Neuron (in vitro differentiated cells): ENCODE data around the gene CDH6.

Source experiments
- H2AFZ ChIP-seq: one replicate; pipeline ENCODE4 v1.6.1; 2013; ENCODE audit warnings: low read depth, mild to moderate bottlenecking, inconsistent platforms, low read length, moderate library complexity
- H3K27me3 ChIP-seq: one replicate; pipeline ENCODE4 v1.6.1; 2013; ENCODE audit warnings: low read length; ENCODE audit not compliant: insufficient read depth
- H3K36me3 ChIP-seq: one replicate; pipeline ENCODE4 v1.6.1; 2013; ENCODE audit warnings: low read length; ENCODE audit not compliant: insufficient read depth
- H3K4me1 ChIP-seq: one replicate; pipeline ENCODE4 v1.6.1; 2013; ENCODE audit warnings: low read length; ENCODE audit not compliant: insufficient read depth
- H3K4me3 ChIP-seq: 2 replicates; pipeline ENCODE4 v1.5.1; 2013; ENCODE audit warnings: mild to moderate bottlenecking, low read length, moderate library complexity
- H3K9me3 ChIP-seq: one replicate; pipeline ENCODE4 v1.6.1; 2013; ENCODE audit warnings: low read length

Gene CDH6

DNA sequence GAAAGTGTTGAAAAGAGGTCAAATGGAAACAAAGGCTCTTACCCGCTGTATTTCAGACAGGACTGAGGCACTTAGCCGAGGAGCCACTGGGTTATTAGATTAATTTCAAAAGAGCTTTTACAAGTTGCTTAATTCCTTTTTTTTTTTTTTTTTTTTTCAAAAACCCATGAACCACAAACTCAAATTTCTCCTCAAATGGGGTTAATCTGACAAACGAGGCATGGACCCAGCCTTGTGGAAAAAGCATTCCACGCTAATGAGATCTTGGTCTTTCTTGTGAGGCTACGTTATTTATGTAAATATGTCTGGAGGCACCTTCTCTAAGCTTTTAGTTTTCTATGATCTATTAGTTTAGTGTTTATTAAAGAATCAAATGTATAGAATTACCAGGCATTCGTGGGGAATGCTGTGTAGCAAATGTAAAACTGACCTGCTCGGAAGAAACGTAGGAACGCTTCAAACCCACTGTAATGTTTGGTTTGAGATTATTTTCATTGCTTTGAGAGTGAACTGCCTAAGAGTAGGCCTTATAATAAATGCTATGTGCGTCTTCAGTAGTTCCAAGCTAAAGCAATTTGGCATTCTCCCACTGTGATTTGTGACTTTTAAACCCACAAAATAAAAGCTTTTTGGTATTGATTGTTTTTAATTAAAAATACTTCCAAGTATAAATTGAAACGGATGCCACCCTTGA is 134.7 kb downstream of the CDH6 start:
- Histone ChIP-seq H3K4me3 (no peak overlapping the region), H3K36me3 (no peaks in the 10 kb centered on the region), H3K4me1 (no peaks in the 10 kb centered on the region), H3K9me3 (no peaks in the 10 kb centered on the region), H2AFZ (no peak overlapping the region), H3K27me3 (no peaks in the 10 kb centered on the region)

DNA sequence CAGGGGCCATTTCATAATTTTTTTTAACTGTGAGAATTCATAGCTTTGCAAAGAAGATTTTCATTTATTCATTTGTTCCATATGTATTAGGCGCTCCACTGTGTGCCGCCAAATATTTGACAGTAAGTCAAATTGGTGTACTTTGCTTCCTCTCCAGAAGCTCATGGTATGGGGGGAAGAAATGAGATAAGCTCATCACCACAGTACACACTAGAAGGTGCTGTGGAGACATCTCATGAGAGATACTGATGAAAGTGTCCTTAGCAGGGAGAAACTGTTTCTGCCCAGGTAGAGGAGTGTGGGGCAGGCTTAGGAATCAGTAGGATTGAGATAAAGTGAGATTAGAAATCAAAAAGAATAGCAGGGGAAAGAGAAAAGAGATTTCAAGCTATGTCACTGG is 136.2 kb downstream of the CDH6 start:
- no peaks in the 10 kb centered on the region for H3K9me3 ChIP-seq
- H2AFZ ChIP-seq = no peak overlapping the region
- H3K27me3 ChIP-seq = no peaks in the 10 kb centered on the region
- H3K36me3 ChIP-seq = no peaks in the 10 kb centered on the region
- H3K4me1 ChIP-seq = no peaks in the 10 kb centered on the region
- no peak overlapping the region for H3K4me3 ChIP-seq

DNA sequence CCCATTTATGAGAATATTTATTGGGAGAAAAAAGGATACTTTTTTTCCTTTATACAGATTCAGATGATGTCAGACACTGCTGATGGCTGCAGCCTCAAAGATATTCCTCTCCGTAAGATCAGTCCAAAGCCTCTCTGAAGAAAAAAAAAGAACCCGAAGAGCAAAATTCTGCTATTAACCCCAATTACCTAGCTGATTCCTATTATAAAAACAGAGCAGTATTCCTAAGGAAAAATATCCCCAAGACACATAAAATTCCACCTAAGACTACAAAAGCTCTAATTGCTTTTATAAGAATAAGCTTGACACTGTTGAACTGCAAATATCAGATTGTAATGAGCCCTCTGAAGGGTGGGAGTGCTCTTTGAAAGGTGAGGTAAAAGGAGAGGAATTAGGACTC is 138.7 kb downstream of the CDH6 start:
- Histone ChIP-seq H3K4me3 (no peak overlapping the region), H3K27me3 (no peaks in the 10 kb centered on the region), H3K36me3 (no peaks in the 10 kb centered on the region), H3K4me1 (no peaks in the 10 kb centered on the region), H3K9me3 (no peaks in the 10 kb centered on the region), H2AFZ (no peak overlapping the region)

DNA sequence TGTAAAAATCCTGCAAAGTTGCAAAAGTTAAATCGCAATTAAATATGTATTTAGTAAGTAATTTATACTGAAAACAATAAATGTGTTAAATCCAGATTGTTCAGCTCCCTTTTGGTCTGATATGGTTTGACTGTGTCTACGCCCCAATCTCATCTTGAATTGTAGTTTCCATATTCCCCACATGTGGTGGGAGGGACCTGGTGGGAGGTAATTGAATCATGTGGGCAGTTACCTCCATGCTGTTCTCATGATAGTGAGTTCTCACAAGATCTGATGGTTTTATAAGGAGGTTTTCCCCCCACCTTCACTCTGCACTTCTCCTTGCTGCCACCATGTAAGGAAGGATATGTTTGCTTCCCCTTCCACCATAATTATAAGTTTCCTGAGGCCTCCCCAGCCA is 140.0 kb downstream of the CDH6 start:
- Histone ChIP-seq H3K27me3 (no peaks in the 10 kb centered on the region), H3K4me3 (no peak overlapping the region), H3K9me3 (no peaks in the 10 kb centered on the region), H2AFZ (no peak overlapping the region), H3K4me1 (no peaks in the 10 kb centered on the region), H3K36me3 (no peaks in the 10 kb centered on the region)

DNA sequence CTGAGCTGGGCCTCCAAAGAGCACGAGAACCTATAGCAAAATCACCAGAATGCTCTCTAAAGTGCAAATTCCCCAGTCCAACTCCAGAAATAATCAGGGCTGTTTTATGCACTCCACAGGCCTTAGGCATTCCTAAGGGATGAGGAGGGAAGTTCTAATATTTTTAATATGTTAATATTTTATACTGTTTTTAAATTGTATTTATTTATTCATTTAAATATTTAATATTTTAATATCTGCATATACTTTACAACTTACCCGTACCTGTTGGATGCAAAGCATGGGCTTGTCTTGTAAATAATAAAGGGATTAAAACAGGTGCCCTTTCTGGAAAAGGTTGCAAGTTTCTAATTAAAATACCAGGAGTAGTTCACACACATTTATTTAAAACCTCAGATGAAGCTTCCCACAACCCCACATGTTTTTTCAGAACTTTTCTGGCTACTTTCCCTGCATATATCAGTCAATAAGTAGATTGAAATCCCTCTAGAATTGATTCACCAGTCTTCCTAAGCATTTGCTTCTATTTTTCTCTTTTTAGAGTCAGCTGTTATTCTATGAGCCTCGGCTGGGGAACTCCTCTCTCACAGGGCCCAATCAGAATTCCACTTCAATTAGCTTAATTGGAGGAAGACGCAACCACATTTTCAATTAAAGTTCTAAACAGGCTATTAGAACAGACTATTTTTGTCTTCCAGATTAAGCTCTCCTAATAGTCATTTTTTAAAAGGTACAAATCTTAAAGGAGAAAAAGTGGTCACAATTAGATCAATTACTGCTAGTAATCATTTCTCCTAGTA is 140.8 kb downstream of the CDH6 start:
- Histone ChIP-seq H3K4me1 (no peaks in the 10 kb centered on the region), H3K36me3 (no peaks in the 10 kb centered on the region), H3K4me3 (no peak overlapping the region), H3K27me3 (no peaks in the 10 kb centered on the region), H3K9me3 (no peaks in the 10 kb centered on the region), H2AFZ (no peak overlapping the region)

DNA sequence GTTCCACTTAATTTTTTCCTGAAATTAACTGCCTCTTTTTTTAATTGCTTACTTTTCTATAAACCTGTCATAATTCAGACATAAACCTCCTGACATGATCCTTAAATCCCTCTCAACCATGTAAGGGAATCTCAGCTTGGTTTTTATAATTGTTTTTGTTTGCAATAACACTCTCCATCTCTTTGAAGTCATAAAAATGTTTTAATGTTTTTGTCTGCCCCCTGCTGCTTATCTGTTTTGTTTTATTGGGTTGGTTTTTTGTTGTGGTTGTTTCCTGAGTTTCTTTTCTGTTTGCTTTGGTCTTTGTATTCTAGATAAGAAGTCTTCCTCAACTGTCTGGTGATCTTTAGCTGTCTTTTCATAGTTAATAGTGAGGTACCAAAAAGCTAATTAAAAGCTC is 142.0 kb downstream of the CDH6 start:
- Histone ChIP-seq H3K4me1 (no peaks in the 10 kb centered on the region), H3K36me3 (no peaks in the 10 kb centered on the region), H2AFZ (no peak overlapping the region), H3K27me3 (no peaks in the 10 kb centered on the region), H3K4me3 (no peak overlapping the region), H3K9me3 (no peaks in the 10 kb centered on the region)

DNA sequence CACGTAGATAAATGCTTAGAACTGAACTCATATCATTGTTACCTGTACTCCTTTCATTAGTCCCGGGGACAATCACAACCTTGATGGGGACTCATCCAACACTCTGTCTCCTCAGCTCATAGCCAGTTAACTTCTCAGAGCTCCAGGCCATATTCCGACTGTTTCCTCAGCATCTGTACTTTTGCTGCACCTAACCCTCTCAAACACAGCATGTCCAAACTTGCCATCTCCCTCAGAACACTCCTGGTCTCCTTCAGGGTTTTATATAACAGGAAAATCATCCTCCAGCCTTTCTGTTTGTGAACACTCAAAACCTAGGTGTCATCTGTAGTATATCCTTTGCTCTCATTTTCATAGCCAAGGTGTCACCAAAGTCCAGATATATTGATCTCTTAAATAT is 150.5 kb downstream of the CDH6 start:
- no peaks in the 10 kb centered on the region for H3K9me3 ChIP-seq
- no peak overlapping the region for H2AFZ ChIP-seq
- H3K36me3 ChIP-seq = no peaks in the 10 kb centered on the region
- H3K4me3 ChIP-seq = no peak overlapping the region
- no peaks in the 10 kb centered on the region for H3K27me3 ChIP-seq
- no peaks in the 10 kb centered on the region for H3K4me1 ChIP-seq

DNA sequence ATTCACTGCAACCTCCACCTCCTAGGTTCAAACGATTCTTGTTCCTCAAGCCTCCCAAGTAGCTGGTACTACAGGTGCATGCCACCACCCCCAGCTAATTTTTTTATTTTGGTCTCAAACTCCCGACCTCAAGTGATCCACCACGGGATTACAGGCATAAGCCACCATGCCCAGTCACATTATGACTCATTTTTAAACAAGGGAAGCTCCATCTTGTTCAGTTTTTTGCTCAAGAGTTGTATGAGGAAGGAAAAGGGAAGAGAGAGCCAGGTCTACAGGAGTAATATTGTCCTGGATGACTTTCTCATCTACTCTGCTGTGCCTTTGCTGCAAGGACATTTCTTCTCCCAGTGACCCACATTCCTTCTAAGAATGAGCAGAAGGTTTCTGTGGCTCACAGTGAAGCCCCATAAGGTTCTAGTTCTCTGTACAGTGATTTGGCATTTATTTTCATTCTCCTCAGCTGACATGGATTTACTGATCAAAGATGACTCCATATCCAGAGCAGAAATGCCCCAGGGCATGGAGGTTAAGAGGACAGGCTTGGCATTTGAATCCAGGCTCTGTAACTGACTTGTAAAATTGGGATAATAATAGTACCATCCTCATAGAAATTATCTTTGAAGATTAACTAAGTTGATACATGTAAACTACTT is 153.5 kb downstream of the CDH6 start:
- Histone ChIP-seq H3K4me3 (no peak overlapping the region), H2AFZ (no peak overlapping the region), H3K27me3 (no peaks in the 10 kb centered on the region), H3K9me3 (no peaks in the 10 kb centered on the region), H3K4me1 (no peaks in the 10 kb centered on the region), H3K36me3 (no peaks in the 10 kb centered on the region)

DNA sequence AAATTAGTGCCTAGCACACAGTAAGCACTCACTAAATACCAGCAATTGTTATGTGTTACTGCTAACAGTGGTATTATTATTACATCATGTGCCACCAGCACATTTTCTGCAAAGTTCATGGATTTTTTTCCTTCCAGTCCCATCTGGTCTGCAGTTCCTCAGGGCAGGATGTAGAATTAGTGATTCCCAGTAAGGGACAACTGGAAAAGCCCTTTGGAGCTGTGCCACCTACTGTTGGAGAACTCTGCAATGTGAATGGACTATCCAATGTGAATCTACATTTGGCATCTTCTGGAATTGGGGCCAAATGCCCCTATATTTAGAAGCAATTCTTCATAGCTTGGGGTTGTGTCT is 154.0 kb downstream of the CDH6 start:
- Histone ChIP-seq H3K4me3 (no peak overlapping the region), H2AFZ (no peak overlapping the region), H3K36me3 (no peaks in the 10 kb centered on the region), H3K4me1 (no peaks in the 10 kb centered on the region), H3K9me3 (no peaks in the 10 kb centered on the region), H3K27me3 (no peaks in the 10 kb centered on the region)

DNA sequence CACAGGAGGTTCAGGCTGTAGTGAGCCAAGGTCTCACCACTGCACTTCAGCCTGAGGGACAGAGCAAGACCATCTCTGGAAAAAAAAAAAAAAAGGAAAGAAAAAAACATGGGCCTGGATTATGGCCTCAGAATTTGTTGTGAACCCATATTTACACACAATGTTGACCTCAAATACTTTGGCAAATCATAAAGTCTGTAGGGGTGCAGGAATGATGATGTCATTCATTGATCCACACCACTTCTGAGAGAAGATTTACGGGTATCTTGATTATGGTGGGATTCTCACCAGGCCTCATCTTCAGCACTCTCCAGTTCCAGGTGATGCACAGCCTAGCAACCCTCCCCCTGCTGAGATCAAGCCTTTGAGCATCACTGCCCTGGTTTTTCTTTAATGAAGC is 156.9 kb downstream of the CDH6 start:
- H3K27me3 ChIP-seq = no peaks in the 10 kb centered on the region
- H3K36me3 ChIP-seq = no peaks in the 10 kb centered on the region
- no peak overlapping the region for H2AFZ ChIP-seq
- H3K4me1 ChIP-seq = no peaks in the 10 kb centered on the region
- H3K4me3 ChIP-seq = no peak overlapping the region
- H3K9me3 ChIP-seq = peaks cover 1% of the 10 kb centered on the region

DNA sequence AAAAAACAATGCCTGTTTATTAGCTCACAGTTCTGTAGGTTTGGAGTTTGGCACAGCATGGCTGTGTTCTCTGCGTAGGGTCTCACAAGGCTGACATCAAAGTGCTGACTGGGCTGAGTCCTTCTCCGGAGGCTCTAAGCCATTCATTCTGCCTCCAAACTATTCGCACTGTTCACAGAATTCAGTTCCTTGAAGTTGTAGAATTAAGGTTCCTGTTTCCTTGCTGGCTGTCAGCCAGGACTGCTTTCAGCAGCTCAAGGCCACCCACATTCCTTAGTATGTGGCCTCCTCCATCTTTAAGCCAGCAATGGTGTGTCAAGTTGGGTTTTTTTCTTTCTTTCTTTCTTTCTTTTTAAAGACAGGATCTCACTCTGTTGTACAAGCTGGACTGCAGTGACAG is 161.9 kb downstream of the CDH6 start:
- no peaks in the 10 kb centered on the region for H3K27me3 ChIP-seq
- peaks cover 2% of the 10 kb centered on the region for H3K9me3 ChIP-seq
- no peak overlapping the region for H2AFZ ChIP-seq
- no peaks in the 10 kb centered on the region for H3K36me3 ChIP-seq
- no peak overlapping the region for H3K4me3 ChIP-seq
- peaks cover 6% of the 10 kb centered on the region for H3K4me1 ChIP-seq

DNA sequence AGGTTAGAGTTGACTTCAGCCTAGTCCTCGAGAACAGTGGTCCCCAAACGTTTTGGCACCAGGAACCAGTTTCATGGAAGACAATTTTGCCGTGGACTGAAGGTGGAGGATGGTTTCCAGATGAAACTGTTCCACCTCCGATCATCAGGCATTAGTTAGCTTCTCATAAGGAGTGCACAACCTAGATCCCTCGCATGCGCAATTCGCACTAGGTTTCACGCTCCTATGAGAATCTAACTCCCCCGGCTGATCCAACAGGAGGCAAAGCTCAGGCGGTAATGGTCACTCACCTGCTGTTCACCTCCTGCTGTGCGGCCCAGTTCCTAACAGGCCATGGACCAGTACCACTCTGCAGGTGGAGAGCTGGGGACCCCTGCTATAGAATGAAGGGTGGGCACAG is 163.6 kb downstream of the CDH6 start:
- Histone ChIP-seq H3K27me3 (no peaks in the 10 kb centered on the region), H3K36me3 (no peaks in the 10 kb centered on the region), H3K9me3 (peaks cover 2% of the 10 kb centered on the region), H2AFZ (no peak overlapping the region), H3K4me3 (no peak overlapping the region), H3K4me1 (peaks cover 15% of the 10 kb centered on the region)

DNA sequence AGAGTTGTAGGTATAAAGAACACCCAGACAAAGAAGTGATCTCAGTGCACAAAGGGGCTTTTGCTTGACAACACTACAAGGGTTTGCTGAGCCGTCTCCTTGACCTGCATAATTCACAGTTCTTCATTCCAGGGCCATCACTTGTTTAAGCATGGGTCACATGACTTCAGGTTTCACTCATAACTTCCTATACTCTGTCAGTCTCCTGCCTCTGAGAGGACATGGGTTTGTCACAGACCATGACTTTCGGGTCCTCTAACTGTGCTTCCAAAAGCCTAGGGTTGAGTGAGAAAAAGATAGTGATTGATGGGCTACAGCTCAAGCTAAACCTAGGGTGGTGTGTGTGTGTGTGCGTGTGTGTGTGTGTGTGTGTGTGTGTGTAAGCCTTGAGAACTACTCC is 166.4 kb downstream of the CDH6 start:
- H3K4me1 ChIP-seq = peaks cover 24% of the 10 kb centered on the region
- H3K36me3 ChIP-seq = no peaks in the 10 kb centered on the region
- no peaks in the 10 kb centered on the region for H3K27me3 ChIP-seq
- peaks cover 2% of the 10 kb centered on the region for H3K9me3 ChIP-seq
- H2AFZ ChIP-seq = no peak overlapping the region
- H3K4me3 ChIP-seq = no peak overlapping the region
